Gastrocnemius medialis (tissue), 4 donors: ENCODE measurements around the gene CLEC18C. TPM values are rescaled to one million over a fixed set of nuclear protein-coding genes. Genes with fewer than 3 reads are reported as not detected.

ENCODE experiments used
- ATAC-seq, 2 donors: fragments of 150-250 bp; one replicate each; pipeline ENCODE4 v1.9.1; 2016
- DNase-seq, 2 donors: peaks; one replicate each; pipeline ENCODE4 v3.0.0-alpha.2; 2019
- H3K27ac ChIP-seq, 4 donors: fragments of 200-600 bp; sonication (generic); 1 replicate in 1 of 4; 2 replicates in 3 of 4; pipeline ENCODE4 v1.5.1; 2016 to 2018; ENCODE audit warnings: mild to moderate bottlenecking in 2 of 4, moderate library complexity in 1 of 4
- H3K27me3 ChIP-seq, 3 donors: fragments of 200-600 bp; sonication (generic) in 2 of 3; 1 replicate in 1 of 3; 2 replicates in 2 of 3; pipeline versions ENCODE4 v1.5.1 to v1.6.0; 2016 to 2019; ENCODE audit warnings: mild to moderate bottlenecking in 1 of 3, moderate library complexity in 1 of 3
- H3K36me3 ChIP-seq, 2 donors: fragments of 200-600 bp; sonication (generic) in 1 of 2; one replicate each; pipeline ENCODE4 v1.5.1; 2017 to 2018
- H3K4me1 ChIP-seq, 2 donors: fragments of 200-600 bp; sonication (generic) in 1 of 2; one replicate each; pipeline ENCODE4 v1.5.1; 2016 to 2017; ENCODE audit warnings: mild to moderate bottlenecking in 2 of 2
- H3K4me3 ChIP-seq, 4 donors: fragments of 200-600 bp; sonication (generic) in 3 of 4; 1 replicate in 1 of 4; 2 replicates in 3 of 4; pipeline ENCODE4 v1.5.1; 2016 to 2019; ENCODE audit warnings: mild to moderate bottlenecking in 2 of 4
- H3K9me3 ChIP-seq, 3 donors: fragments of 200-600 bp; sonication (generic) in 2 of 3; 1 replicate in 1 of 3; 2 replicates in 2 of 3; pipeline ENCODE4 v1.5.1; 2016 to 2019
- CTCF ChIP-seq, 5 experiments: fragments of 450-650 bp in 3 of 5; fragments of 200-600 bp in 2 of 5; sonication (generic) in 2 of 5; IDR thresholded peaks in 4 of 5; conservative IDR thresholded peaks in 1 of 5; 1 replicate in 4 of 5; 2 replicates in 1 of 5; pipeline ENCODE4 v1.5.1; 2016 to 2019; ENCODE audit warnings: antibody characterized with exemption in 5 of 5, mild to moderate bottlenecking in 3 of 5, moderate library complexity in 3 of 5
- POLR2A ChIP-seq, 2 donors: fragments of 450-650 bp; IDR thresholded peaks; one replicate each; pipeline ENCODE4 v1.6.1; 2017; ENCODE audit warnings: antibody characterized with exemption in 2 of 2, mild to moderate bottlenecking in 2 of 2, moderate library complexity in 2 of 2
- in situ Hi-C, 4 donors: fragments of 200-750 bp; cut with MboI; loops; one replicate each; pipeline versions ENCODE4 v1.15.0 to v1.8.0; 2017; ENCODE audit warnings: low sequenced_read_pairs in 4 of 4
- intact Hi-C: fragments of 100-400 bp; cut with DNase I; formaldehyde crosslinking; loops from one replicate; pipeline ENCODE4 v1.15.1; 2023; ENCODE audit warnings: low total_unique reads
- total RNA-seq, 4 donors: library from RNA; depleted of rRNA; stranded (reverse); fragments of >200 nt; gene quantifications; one replicate each; pipeline versions ENCODE4 v1.1.0 to v1.2.3, GENCODE V29; 2016

Gene CLEC18C
- total RNA-seq, 4 donors from 2014 or later, result 0.18 to 0.49 (median 0.41) TPM; not detected in 1

GRCh38 chr16:70159355-70160348 is 13.9 kb upstream of the CLEC18C start:
- no peak for TF ChIP-seq POLR2A (IDR thresholded peaks at IDR 0.05)
- TF ChIP-seq CTCF (IDR thresholded peaks at IDR 0.05 in 4 of 5, conservative IDR thresholded peaks at IDR 0.05 in 1 of 5), result no peak
- Histone ChIP-seq H3K27me3 (no peaks in the 10 kb centered on the region), H3K4me1 (no peaks in the 10 kb centered on the region), H3K9me3 (no peaks in the 10 kb centered on the region), H3K36me3 (peaks cover 0 to 78% of the 10 kb centered on the region in 2 donors), H3K4me3 (no peak overlapping the region), H3K27ac (no peak overlapping the region)
- intact Hi-C loops (no loop called here), in situ Hi-C loops (loop anchor here in 1 of 4 donors (10.0 kb wide), 1 partner anchor 95 kb away; the partner anchor contains the start of gene EXOSC6)
- no peak for ATAC-seq
- no peak for DNase-seq

GRCh38 chr16:70160388-70160787 is 13.2 kb upstream of the CLEC18C start:
- H3K27ac ChIP-seq, result no peak overlapping the region
- H3K27me3 ChIP-seq, result no peaks in the 10 kb centered on the region
- H3K4me1 ChIP-seq, result no peaks in the 10 kb centered on the region
- in situ Hi-C loops, result no loop called here
- TF ChIP-seq POLR2A (IDR thresholded peaks at IDR 0.05) (no peak), CTCF (IDR thresholded peaks at IDR 0.05 in 4 of 5, conservative IDR thresholded peaks at IDR 0.05 in 1 of 5) (no peak)
- DNase-seq (no peak), ATAC-seq (no peak)
- no peaks in the 10 kb centered on the region for H3K9me3 ChIP-seq
- intact Hi-C loops, result no loop called here
- peaks cover 0 to 71% of the 10 kb centered on the region in 2 donors for H3K36me3 ChIP-seq
- H3K4me3 ChIP-seq, result no peak overlapping the region

- intact Hi-C loops, result no loop called here
- Histone ChIP-seq H3K36me3 (peaks cover 0 to 67% of the 10 kb centered on the region in 2 donors), H3K27me3 (no peaks in the 10 kb centered on the region), H3K9me3 (no peaks in the 10 kb centered on the region), H3K4me1 (no peaks in the 10 kb centered on the region), H3K4me3 (no peak overlapping the region), H3K27ac (no peak overlapping the region)
- DNase-seq (no peak), ATAC-seq (no peak)
- no peak for TF ChIP-seq CTCF (IDR thresholded peaks at IDR 0.05 in 4 of 5, conservative IDR thresholded peaks at IDR 0.05 in 1 of 5)
- TF ChIP-seq POLR2A (IDR thresholded peaks at IDR 0.05), result no peak
- in situ Hi-C loops, result no loop called here
These were observed 12.8 kb upstream of the CLEC18C start for GRCh38 chr16:70160821-70161220.

GRCh38 chr16:70161350-70161749 is 12.2 kb upstream of the CLEC18C start:
- Histone ChIP-seq H3K4me3 (no peak overlapping the region), H3K4me1 (no peaks in the 10 kb centered on the region), H3K27ac (no peak overlapping the region), H3K9me3 (no peaks in the 10 kb centered on the region), H3K36me3 (peaks cover 0 to 62% of the 10 kb centered on the region in 2 donors), H3K27me3 (no peaks in the 10 kb centered on the region)
- intact Hi-C loops (no loop called here), in situ Hi-C loops (no loop called here)
- TF ChIP-seq POLR2A (IDR thresholded peaks at IDR 0.05), result no peak
- TF ChIP-seq CTCF (IDR thresholded peaks at IDR 0.05 in 4 of 5, conservative IDR thresholded peaks at IDR 0.05 in 1 of 5), result no peak
- ATAC-seq (no peak), DNase-seq (no peak)
